ENCODE measurements around the gene SLC49A4.

DNA sequence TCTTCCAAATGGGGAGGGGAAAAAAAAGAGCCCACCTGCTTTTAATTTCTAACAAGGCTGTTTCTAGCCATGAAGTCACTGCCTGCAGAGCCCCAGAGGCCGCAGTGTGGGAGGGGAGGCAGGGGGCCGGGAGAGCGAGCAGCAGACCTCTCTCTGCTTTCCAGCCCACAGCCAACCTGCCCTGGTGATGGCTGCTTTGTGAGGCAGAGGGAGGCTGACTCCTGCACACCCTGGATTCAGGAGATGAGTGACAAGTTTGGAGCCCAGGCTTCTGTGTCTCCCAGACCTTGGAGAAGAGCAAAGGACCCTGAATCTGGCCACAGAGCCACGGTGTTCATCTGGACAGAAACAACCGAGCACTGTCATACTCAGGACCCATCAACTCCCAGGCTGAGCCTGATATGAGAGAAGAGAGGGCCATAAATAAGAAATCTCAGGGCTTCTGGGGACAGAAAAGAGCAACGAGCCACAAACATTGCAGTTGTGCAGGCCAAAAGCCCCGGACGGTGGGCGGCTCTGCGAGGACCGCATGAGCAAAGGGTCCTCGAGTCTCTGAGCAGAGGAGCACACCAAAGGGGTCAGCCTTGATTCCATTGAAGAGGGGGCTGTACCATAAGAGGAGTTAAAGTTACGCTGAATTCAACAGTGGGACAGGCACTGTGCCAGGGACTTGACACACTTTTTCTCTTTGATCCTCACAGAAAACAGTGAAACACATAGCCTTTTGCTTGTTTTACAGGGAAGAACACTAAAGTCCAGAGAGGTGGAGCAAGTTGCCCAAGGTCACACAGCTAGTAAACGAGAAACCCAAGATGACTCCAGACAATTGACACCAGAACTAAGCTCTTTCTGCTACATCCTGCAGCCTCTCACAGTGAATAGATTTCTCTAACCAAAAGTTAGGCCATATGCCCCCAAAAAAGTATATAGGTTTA, 135.5 kb downstream of the SLC49A4 start:
- TF ChIP-seq CTCF (IDR thresholded peaks at IDR 0.05) (no peak), EP300 (IDR thresholded peaks at IDR 0.05) (no peak), POLR2A (IDR thresholded peaks at IDR 0.05) (no peak)

All from gastroesophageal sphincter (tissue), 3 donors.